ENCODE results near the gene PRKCB.

DNA sequence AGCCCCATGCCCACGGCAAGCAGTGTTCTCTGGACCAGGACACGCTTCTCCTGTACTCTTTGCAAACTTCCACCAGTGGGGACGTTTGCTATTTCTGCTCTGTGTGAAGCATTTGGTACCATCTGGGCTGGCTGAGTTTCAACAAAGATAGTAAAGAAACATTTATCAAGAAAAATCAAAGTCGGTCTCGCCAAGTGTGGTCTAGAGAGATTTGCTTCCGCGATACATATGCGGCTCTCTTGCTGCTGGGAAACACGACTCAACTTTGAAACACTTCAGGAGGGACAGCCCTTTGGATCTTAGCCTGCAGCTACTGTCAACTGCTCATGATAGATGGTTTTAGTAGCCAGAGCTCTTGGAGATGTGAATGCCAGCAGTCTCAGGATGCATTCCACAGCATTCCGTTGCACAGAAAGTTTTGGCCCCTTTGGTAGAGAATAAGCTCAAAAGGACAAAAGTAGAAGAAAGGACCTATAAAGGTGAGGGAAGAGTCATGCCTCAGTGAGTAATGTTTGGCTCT is 252.2 kb downstream of the PRKCB start:
- no peak for TF ChIP-seq CTCF (IDR thresholded peaks at IDR 0.05; ENCODE audit: low read depth, low read length)
- TF ChIP-seq EZH2phosphoT487 (IDR thresholded peaks at IDR 0.05; ENCODE audit: low read depth), result no peak

Measured in OCI-LY3 (cell line).